ENCODE data around the gene PLEKHA1. TPM values are rescaled to one million over a fixed set of nuclear protein-coding genes. Genes with fewer than 3 reads are reported as not detected.

Gene PLEKHA1
- total RNA-seq, 1 donor from 2014 or later: 4.2 TPM

DNA sequence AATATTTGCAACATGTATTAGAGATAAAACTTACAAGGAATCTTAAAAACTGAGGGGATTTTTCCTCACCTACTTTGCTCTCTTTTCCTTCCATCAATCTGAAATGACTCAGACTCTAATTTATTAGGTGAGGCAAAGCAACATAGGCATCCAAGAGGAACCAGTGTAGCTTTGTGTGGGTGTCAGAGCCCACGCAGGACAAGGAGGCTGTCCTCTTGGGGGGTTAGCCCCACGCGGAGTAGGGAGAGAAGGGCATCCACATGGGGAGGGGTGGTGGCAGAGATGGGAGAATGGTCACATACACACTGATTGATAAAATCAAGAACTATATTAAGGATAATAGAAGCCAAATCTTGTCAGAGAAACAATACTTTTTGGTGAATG is 46.1 kb downstream of the PLEKHA1 start:
- intact Hi-C loops (cut with micrococcal nuclease): no loop called here

DNA sequence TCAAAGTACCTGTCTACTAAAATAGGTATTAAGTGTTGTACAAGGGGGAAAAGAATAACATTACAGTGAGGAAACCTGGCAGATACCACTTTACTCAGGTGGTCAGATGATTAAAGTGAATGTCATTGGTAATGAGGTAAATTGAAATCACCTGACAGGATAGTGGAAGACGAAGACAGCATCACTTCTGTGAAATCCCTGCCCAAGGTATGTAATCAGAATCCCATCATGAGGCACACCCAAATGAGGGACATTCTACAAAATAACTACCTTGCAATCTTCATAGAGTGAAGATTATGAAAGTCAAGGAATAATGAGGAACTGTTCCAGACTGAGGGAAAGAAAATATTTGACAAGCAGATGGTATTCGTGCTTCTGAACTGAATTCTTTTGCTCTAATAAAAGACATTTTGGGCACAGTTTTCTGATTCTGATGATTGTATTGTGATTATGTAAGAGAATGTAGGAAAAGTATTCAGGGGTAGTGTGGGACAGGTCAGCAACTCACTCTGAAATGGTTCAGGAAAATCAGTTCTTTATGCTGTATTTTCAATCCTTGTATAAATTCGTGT is 46.6 kb downstream of the PLEKHA1 start:
- intact Hi-C loops (cut with micrococcal nuclease): no loop called here

DNA sequence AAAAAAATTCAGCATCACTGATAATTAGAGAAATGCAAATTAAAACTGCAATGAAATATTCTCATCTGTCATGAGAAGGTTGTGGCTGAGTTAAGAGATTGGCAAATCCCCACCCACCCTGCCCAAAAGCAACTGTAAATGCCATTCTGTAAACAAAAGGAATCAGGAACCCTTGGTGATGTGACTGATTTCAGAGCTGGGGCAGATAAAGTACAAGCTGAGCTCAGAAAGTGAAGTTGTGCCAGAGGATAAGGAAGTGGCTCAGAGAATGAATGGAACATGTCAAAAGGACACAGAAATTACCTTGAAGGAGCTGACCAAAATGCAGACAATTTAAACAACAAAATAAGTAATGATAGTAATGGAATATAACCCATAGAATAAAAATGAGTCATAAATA is 47.2 kb downstream of the PLEKHA1 start:
- intact Hi-C loops (cut with micrococcal nuclease): no loop called here

DNA sequence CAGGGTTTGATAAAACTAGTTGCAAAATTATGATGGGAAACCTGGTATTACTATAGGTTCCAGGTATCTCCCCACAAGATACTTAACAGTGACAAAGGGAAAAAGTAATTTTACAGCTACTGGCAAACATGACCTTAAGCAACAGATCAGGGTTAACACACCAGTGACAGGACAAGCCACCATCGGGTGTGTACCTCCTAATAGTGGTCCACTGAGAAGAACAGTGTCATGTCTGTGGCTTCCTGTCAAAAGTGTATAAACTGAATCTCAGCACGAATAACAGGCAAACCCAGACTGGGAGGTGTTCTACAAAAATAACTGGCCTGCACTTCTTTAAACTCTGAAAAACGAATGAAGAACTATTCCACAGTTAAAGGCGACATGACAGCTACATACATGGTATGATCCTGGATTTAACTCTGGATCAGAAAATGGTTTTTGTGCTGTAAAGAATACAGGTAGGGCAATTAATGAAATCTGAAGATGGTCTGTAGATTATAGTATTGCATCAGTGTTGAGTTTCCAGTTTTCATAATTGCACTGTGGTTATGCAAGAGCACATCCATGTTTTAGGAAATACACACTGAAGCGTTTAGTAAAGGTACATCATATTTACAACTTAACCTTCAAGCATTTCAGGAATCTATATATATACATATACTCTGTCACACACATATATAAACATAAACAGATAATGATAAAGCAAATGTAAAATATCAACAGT is 47.9 kb downstream of the PLEKHA1 start:
- intact Hi-C loops (cut with micrococcal nuclease): no loop called here

DNA sequence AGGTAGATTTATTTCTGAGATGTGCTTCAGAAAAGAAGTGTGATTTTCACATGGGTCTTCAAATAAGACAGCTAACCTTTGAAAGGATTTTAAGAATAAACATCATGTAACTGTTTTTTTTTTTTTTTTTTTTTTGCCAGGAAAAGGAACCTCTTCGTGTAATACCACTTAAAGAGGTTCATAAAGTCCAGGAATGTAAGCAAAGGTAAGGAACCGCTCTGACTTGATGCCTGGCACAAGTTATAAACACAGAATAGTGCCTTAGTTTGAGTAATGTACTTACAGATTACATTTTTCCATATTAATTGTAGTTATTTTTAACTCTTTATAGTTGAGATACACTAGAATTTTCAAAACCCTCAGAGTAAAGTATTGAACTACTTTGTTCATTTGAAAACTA is 49.6 kb downstream of the PLEKHA1 start:
- intact Hi-C loops (cut with micrococcal nuclease): no loop called here

DNA sequence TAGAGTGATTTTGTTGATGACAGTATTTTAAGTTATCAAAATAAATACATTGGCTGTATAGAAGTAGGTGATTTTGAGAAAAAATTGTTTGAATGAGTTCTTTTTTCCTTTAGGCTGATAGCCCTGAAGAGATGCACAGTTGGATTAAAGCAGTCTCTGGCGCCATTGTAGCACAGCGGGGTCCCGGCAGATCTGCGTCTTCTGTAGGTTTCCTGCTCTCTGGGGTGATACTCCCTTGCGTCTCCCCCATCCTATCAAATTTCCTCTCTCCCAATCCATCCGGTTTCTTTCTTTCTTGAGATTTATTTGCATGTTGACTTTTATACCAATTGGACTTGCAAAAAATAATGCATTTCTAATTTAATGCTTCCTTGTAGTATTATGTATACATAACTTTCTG is 52.3 kb downstream of the PLEKHA1 start:
- intact Hi-C loops (cut with micrococcal nuclease): no loop called here

DNA sequence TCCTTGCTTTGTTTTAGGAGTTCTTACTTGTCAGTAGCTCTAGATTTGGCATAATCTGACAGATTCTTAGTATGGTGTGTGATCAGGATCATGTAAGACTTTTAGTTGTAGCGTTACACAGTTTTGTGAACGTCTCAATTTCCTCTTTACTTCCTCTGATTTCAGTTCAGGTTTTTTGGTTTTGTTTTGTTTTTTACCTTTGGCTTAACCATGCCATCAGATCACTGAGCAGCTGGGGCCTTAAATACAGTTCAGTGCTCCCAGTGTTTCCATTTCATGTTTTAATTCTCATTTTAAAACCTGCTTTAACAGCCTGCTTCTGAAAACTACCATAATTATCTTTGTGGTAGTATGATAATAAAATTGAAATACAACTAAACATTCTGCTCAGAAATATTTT is 52.8 kb downstream of the PLEKHA1 start:
- intact Hi-C loops (cut with micrococcal nuclease): no loop called here

DNA sequence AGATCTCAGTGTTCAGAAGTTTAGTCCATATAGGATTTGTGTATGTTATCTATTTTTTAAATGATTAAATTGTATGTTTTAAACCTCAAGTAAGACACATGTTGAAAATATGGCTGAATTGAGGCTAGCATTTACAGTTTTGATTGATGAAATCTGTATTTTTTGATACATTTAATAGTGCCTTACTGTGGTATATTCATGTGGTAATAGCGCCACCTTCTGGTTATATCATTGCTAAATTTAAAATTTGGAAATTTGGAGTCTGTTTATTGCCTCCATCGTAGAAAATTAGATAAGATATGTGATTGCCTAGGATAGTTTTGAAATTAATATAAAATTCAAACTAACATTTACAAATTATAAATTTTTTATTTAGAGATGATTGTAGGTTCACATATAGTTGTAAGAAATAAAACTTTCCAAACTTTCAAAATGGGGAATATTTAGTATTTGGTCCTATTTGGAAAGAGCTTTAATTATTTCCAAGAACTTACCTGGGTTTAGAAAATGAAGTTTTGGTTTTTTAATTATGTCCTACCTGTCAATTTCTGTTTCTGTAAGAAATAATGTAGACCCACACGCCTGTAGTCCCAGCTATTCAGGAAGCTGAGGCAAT is 60.8 kb downstream of the PLEKHA1 start:
- intact Hi-C loops (cut with micrococcal nuclease): loop anchor here (1.0 to 2.0 kb wide), 6 partner anchors 61 to 293 kb away; partner anchors contain the start of gene PLEKHA1

DNA sequence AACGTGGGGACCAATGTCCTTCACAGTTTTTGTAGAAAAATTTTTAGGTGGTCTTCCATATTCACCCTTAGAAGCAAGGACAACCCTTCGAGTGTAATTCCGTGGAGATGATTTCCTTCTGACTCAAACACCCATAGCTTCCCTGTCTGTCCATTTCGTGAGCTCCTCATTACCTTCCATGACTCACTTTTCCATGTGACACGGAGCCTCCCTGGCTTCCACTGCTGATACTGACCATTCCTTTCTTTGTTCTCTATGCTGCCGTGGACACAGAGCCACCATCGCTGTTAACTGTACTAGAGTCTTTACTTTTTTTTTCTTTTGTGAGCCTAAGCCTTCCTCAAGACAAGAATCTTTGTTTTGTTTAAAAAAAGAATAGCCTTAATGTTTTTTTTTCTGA is 67.5 kb downstream of the PLEKHA1 start:
- intact Hi-C loops (cut with micrococcal nuclease): no loop called here

DNA sequence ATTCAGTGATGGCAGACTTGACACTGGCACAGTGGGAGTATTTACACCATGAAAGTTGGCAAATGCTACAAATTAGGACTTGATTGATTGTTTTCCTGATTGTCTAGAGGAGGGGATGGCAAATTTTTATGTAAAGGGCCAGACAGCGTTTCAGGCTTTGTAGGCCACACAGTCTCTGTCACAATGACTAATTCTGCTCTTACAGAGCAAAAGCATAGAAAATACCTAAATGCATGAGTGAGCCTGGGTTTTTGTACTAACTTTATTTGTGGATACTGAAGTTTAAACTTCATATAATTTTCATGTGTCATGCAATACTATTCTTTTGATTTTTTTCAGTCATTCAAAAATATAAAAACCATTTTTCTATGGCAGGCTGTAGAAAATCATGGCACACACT is 71.0 kb downstream of the PLEKHA1 start:
- intact Hi-C loops (cut with micrococcal nuclease): no loop called here

DNA sequence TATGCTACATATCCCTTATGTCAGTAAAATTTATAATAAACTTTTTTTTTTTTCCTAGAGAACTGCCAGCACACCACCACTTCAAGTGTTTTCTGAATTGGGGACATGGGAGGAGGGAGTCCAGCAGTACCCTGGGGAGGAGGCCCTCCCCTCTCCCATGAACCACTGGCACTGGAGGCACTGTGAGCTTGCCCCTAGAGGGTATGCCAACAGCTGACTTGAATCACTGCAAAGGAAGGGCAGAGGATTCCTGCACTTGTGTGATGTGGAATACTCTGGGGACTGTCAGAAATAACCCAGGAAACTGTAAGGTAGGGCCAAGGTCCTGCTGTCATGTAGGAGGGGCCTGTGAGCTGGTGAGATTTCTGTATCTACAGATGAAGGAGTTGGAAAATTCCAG is 71.4 kb downstream of the PLEKHA1 start:
- intact Hi-C loops (cut with micrococcal nuclease): no loop called here

DNA sequence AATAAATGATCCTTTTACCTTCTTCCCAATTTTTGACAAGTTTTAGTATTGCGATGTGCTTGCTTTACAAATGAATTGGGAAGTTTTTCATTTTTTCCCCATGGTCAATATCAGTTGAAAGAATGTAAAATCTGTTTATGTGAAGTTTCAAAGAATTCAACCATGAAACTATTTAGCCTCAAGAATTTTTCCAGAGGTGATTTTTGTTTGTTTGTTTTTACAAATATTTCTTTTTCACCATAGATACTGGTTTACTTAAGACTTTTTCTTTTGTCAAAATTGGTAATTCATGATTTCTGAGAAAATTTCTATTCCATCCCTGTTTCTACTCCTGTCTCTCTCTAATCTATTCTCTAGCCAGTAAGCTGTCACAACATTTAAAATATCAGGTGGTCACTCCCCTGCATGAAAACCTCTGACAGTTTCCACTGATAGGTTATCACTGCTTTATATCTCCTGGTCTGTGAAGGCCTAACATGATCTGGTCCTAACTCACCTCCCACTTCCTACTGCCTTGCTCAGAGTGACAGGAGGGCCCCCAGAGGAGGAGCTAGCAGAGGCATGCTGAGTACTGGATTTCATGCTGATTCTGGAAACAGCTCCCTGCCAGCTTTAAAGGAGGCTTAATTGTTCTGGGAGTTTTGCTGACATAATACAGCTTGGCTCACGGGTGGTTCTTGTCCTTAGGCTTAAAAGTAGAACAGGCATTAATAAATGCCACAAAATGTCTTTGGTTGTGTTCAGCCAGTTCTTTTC is 72.3 kb downstream of the PLEKHA1 start:
- intact Hi-C loops (cut with micrococcal nuclease): no loop called here

DNA sequence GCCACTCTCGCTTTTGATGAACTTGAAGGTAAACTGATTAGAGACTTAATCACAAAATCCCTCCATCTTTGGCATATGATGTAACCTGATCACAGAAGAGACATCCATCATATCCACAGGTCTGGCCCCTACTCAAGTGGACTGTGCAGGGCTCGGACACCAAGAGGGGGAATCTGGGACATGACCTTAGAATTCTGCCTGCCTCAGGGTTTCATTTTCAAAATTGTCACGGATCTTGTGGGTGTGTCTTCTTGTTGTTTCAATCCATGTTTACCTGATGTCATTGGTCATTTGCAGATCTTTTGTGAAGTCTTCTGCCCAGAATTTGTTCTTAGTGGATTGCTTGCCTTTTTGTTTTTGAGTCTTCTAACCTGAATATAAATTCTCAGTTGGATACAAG is 74.1 kb downstream of the PLEKHA1 start:
- intact Hi-C loops (cut with micrococcal nuclease): no loop called here

DNA sequence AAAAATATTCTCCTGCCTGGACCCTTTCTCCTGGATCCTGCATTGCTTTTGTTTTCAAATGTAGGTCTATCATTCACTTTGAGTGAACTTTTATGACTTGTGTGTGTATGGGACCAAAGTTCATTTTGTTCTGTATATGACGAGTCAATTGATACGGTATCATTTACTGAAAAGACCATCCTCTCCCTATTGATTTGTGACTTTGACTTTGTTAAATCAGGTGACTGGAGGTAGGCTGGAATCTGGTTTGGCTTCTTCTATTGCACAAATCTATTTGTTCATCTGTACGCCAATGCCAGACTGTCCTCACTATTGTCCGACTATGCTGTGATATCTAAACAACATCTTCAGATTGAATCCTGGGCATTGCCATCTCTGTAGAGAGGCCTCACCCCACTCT is 74.6 kb downstream of the PLEKHA1 start:
- intact Hi-C loops (cut with micrococcal nuclease): no loop called here

DNA sequence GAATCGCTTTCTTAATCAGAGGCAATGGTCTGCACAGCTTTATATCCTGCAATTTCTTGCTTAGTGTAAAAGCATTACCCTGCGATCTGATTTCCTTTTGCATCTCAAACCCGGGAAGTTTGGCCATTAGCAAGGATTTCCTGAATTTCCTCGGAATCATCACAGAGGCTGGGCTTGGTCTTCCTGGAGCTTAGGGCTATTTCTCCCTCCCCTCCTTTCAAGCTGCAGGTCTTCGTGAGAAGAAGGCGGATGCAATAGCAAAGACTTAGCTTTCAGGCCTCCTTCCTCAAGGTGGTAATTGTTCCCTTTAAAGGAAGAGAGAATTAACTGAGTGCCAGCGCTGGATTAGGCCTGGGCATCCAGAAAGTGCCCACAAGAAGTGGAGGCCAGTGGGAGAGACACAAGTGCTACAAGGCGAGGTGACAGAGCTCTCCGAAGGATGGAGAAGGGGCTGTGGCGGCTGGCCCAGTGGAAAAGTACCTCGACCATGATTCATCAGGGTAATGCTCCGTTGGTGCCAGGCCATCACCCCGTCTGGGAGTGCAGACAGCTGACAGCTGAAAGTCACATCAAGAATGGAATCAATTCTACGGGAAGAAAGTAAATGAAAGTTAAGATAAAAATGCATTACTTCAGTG is 76.0 kb downstream of the PLEKHA1 start:
- intact Hi-C loops (cut with micrococcal nuclease): no loop called here

DNA sequence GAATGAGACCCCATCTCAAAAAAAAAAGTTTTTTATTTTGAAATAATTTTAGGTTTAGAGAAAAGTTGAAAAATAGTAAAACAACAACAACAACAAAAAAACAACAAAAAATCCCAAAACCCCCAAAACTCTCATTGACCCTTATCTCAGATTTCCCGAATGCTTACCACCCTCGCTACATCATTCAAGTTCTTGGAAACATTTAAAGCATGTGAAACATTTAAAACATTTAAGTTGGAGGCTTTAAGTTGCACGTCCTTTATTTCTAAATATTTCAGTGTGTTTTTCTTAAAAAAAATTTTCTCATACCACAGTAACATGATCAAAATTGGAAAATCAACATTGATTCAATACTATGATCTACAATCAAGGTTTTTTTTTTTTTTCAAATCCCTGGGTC is 79.6 kb downstream of the PLEKHA1 start:
- intact Hi-C loops (cut with micrococcal nuclease): no loop called here

DNA sequence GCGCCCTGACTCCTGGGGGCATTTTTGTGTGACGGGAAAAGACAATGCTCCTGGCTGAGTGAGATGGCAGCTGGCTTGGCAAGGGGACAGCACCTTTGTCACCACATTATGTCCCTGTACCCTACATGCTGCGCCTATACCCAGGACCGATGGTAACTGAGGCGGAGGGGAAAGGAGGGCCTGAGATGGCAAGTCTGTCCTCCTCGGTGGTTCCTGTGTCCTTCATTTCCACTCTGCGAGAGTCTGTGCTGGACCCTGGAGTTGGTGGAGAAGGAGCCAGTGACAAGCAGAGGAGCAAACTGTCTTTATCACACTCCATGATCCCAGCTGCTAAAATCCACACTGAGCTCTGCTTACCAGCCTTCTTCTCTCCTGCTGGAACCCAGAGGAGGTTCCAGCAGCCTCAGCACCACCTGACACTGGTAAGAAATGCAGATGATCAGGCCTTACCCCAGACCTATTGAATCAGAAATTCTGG is 80.1 kb downstream of the PLEKHA1 start, which contains the start of gene ARMS2:
ARMS2 (plus strand) TSS at position 51 of the 478 bp plus-strand sequence; CDS start at position 126, 75 bp downstream.
- intact Hi-C loops (cut with micrococcal nuclease): no loop called here

DNA sequence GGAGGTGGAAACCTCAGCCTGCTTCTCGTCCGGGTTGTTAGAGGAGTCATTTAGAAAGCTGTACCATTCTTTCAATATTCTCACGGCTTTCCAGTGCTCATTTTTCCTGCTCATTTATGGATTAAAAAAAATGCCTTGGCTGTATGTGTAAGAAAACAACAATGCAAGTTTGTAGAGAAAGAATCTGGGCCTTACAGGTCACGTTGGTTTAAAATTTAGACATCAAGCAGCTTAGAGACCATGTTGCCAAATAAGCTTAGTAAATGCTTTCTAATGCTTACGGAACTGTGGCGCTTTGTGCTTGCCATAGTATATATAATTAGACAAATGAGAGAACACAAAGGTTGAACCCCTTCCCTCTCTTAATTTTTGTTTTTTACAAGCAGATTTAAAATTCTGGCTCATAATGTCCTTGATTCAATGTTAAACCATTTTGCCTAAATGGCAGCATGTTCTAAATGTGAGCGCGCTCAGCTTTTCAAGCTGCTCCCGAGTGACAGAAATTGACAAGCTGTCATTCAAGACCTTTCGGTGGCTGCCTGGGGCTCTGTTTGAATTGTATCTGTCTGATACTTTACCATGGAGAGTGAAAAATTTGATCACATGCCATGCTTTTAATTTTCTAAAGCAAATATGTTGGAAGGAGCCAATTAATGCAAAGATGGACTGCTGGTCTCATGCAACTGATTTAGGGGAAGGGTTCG is 81.0 kb downstream of the PLEKHA1 start:
- intact Hi-C loops (cut with micrococcal nuclease): no loop called here

DNA sequence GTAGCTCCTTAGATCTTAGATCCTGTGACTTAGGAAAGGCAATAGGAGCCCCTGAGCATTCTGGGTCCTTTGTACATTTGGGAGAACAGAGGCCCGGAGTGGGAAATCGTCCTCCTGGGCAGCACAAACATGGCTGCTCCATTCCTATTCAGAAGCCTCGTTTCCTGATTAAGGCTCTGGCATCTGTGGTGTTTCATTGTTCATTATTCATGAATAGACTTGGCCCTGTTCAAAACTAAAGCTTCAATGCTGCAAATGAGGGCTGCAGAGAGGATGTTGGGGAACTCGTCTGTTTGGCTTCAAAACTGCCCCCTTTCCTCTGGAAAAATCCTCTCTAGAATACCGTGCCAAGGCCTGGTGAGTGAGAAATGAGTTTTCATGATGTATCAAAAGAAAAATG is 83.4 kb downstream of the PLEKHA1 start:
- intact Hi-C loops (cut with micrococcal nuclease): no loop called here

DNA sequence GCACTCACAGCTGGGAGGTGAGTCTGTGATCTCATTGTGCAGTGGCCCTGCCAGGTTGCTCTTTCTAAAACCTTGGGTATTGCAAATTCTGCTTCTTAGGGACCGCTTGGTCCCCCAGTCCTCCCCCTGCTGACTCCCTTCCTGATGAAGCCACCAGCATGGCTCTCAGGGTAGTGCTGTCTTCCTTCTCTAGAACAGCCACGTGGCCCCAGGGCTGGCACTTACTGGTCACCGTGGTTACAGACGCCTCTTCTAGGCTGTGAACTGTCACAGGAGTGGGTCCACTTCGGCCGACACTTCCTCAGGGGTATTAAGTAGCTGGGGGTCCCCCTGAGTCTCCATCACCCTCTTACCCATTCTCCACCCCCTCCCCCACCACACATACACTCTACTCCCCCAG is 84.2 kb downstream of the PLEKHA1 start:
- intact Hi-C loops (cut with micrococcal nuclease): no loop called here
